Measurements from ENCODE around the gene AOAH.

DNA sequence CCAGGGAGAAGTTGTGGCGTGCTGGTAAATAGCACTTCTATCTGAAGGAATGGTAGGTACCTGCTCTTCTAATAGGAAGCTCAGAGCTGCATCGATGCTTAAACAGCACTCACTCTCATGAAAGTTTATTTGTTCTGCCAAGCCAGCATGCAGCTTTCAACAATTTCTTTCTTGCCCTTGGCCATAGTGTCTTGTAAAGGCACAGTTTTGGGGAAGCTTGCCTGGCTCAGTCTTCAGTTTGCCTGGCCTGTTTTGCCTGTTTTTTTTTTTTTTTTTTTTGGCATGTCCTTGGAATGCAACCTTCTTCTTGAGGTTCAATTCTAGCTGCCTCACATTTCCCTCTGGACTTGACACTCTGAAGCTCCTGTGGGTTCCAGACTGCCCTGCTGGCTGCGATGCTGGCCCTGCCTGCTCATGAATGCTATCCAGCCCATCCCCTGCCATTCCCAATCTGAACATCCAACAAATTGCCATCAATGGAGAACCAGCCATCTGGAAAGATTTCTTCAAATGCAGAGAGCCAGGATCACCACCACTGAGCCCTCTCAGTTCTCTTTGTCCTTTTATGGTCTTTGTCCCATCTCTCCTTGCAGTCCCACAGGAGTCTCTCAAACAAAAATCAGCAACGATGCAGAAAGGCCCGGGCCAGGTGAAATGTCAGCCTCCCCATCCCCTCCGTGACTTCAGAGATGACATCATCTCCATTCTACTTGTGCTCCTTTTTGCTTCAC is 200.8 kb downstream of the AOAH start:
- TF ChIP-seq SPI1 (IDR thresholded peaks at IDR 0.05; ENCODE audit: low read depth, low read length) (no peak), POU2F2 (IDR thresholded peaks at IDR 0.05; ENCODE audit: low read depth, low read length) (no peak), POLR2A (IDR thresholded peaks at IDR 0.05; ENCODE audit: low read depth, low read length) (no peak), POLR2AphosphoS5 (IDR thresholded peaks at IDR 0.05; ENCODE audit: low read depth, low read length) (no peak), TAF1 (IDR thresholded peaks at IDR 0.05; ENCODE audit: low read depth, low read length) (no peak)
